ENCODE results near the gene FOXE3. TPM values are rescaled to one million over a fixed set of nuclear protein-coding genes. Genes with fewer than 3 reads are reported as not detected.

Gene FOXE3
- total and polyA plus RNA-seq, 2 of the 8 experiments (the other 6 are each of a cell fraction or from before 2014, with no cell fraction given), result 0.18 TPM; not detected in 1

DNA sequence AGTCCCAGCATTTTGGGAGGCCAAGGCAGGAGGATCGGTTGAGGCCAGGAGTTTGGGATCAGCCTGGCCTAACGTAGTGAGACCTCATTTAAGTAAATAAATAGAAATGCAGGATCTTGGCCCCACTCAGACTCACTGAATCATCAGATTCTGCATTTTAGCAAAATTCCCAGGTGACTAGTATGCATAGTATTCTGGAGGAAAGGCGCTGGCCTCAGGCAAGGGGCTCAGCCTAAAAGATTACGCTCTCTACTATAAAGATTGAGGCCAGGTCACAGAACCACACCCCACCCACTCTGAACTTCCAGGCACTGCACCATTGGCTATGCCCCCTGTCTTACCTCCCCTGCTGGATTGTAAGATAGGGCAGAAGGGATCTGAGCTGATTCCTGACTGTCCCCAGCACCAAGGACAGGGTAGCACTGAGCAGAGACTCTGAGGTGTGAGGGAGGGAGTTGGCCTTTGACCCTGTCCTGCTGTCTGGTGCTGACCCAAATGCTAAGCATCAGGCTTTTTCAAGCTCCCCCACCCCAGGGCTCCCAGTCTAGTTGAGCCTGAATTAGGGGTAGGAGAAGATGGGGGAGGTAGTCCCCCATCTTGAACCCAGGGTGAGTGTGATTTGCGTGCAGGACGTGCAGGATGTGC, 2.7 kb downstream of the FOXE3 start (continued):
- TF ChIP-seq ATF3 (IDR thresholded peaks at IDR 0.05; ENCODE audit: insufficient read depth, low read depth, low read length), result no peak
- TF ChIP-seq, protein P1, sequence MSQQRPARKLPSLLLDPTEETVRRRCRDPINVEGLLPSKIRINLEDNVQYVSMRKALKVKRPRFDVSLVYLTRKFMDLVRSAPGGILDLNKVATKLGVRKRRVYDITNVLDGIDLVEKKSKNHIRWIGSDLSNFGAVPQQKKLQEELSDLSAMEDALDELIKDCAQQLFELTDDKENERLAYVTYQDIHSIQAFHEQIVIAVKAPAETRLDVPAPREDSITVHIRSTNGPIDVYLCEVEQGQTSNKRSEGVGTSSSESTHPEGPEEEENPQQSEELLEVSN (IDR thresholded peaks at IDR 0.05), result no peak
- no peak for TF ChIP-seq SRF (IDR thresholded peaks at IDR 0.05; ENCODE audit: low read depth, low read length)
- no peak for TF ChIP-seq FOSL1 (IDR thresholded peaks at IDR 0.05; ENCODE audit: insufficient read depth, low read depth, low read length)
- TF ChIP-seq GABPA (IDR thresholded peaks at IDR 0.05; ENCODE audit: borderline replicate concordance, insufficient read depth, low read length), result no peak
- no peak for TF ChIP-seq HDAC2 (IDR thresholded peaks at IDR 0.05; ENCODE audit: borderline replicate concordance in 1 of 2, low read depth in 2 of 2, low read length in 2 of 2)
- TF ChIP-seq SP1 (IDR thresholded peaks at IDR 0.05; ENCODE audit: low read depth, low read length), result no peak

Measured in H1 (cell line).